Naive thymus-derived CD4-positive, alpha-beta T cell (primary cell): ENCODE measurements around the gene CYB561. TPM values are rescaled to one million over a fixed set of nuclear protein-coding genes. Genes with fewer than 3 reads are reported as not detected.

Experiments used
- ATAC-seq: fragments of 150-1000 bp; cut with Tn5 transposase; 2 replicates; pipeline ENCODE4 v1.10.0; 2021; ENCODE audit warnings: mild to moderate bottlenecking, moderate library complexity
- CTCF ChIA-PET: fragments of 350-600 bp; sonication (Branson Sonifier 250); formaldehyde crosslinking; loops from one replicate; lab custom pipeline; 2021; ENCODE audit warnings: antibody characterized with exemption; lab: Charles Lee
- POLR2A ChIA-PET: fragments of 350-600 bp; sonication (Branson Sonifier 250); formaldehyde crosslinking; loops from one replicate; lab custom pipeline; 2021; ENCODE audit warnings: antibody characterized with exemption, inconsistent platforms; lab: Charles Lee
- DNase-seq, 9 donors: peaks; one replicate each; pipeline versions ENCODE4 v3.0.0 to v3.0.0-alpha.2; 2020 to 2022; ENCODE audit warnings: mixed read lengths in 1 of 9
- H3K27ac ChIP-seq: one replicate; pipeline ENCODE4 v1.7.0; 2013; ENCODE audit warnings: mild to moderate bottlenecking, low read depth, low read length, moderate library complexity
- H3K27me3 ChIP-seq, 2 donors: one replicate each; pipeline ENCODE4 v1.7.0; 2013; ENCODE audit warnings: low read length in 2 of 2, mild to moderate bottlenecking in 2 of 2, moderate library complexity in 2 of 2; ENCODE audit not compliant: control insufficient read depth in 2 of 2, insufficient read depth in 2 of 2
- H3K36me3 ChIP-seq, 3 experiments: 1 replicate in 2 of 3; 2 replicates in 1 of 3; pipeline ENCODE4 v1.7.0; 2013; ENCODE audit warnings: low read length in 3 of 3, mild to moderate bottlenecking in 3 of 3, moderate library complexity in 1 of 3; ENCODE audit not compliant: insufficient read depth in 3 of 3, control insufficient read depth in 2 of 3
- H3K4me1 ChIP-seq, 2 donors: one replicate each; pipeline ENCODE4 v1.7.0; 2013; ENCODE audit warnings: low read length in 2 of 2, mild to moderate bottlenecking in 2 of 2, moderate library complexity in 1 of 2; ENCODE audit not compliant: control insufficient read depth in 2 of 2, insufficient read depth in 2 of 2
- H3K4me3 ChIP-seq: 2 replicates; pipeline ENCODE4 v1.7.0; 2013; ENCODE audit warnings: mild to moderate bottlenecking, low read length
- H3K9me3 ChIP-seq, 3 experiments: 1 replicate in 2 of 3; 2 replicates in 1 of 3; pipeline ENCODE4 v1.7.0; 2013; ENCODE audit warnings: low read length in 3 of 3; ENCODE audit not compliant: control insufficient read depth in 2 of 3
- H3K27ac Mint-ChIP-seq, 9 donors: one replicate each; pipeline ENCODE4 v1.8.0; 2020 to 2022; ENCODE audit warnings: mixed read lengths in 9 of 9, mild to moderate bottlenecking in 8 of 9, moderate library complexity in 5 of 9, inconsistent platforms in 2 of 9
- H3K27me3 Mint-ChIP-seq, 5 donors: one replicate each; pipeline ENCODE4 v1.8.0; 2021 to 2022; ENCODE audit warnings: mixed read lengths in 5 of 5, mild to moderate bottlenecking in 1 of 5
- H3K36me3 Mint-ChIP-seq, 5 donors: one replicate each; pipeline ENCODE4 v1.8.0; 2020 to 2022; ENCODE audit warnings: mixed read lengths in 5 of 5, mild to moderate bottlenecking in 3 of 5, inconsistent platforms in 1 of 5
- H3K4me1 Mint-ChIP-seq, 7 donors: one replicate each; pipeline ENCODE4 v1.8.0; 2020 to 2022; ENCODE audit warnings: mixed read lengths in 7 of 7, mild to moderate bottlenecking in 3 of 7, inconsistent platforms in 1 of 7
- H3K4me3 Mint-ChIP-seq, 10 donors: one replicate each; pipeline ENCODE4 v1.8.0; 2020 to 2022; ENCODE audit warnings: mild to moderate bottlenecking in 10 of 10, mixed read lengths in 10 of 10, moderate library complexity in 6 of 10, inconsistent platforms in 2 of 10
- H3K9me3 Mint-ChIP-seq, 11 donors: one replicate each; pipeline ENCODE4 v1.8.0; 2020 to 2022; ENCODE audit warnings: mixed read lengths in 11 of 11, mild to moderate bottlenecking in 4 of 11, inconsistent platforms in 1 of 11, moderate library complexity in 1 of 11
- intact Hi-C, 2 donors: fragments of 100-400 bp; cut with micrococcal nuclease; formaldehyde crosslinking; loops; one replicate each; pipeline ENCODE4 v1.15.1; 2023
- polyA plus RNA-seq, 2 donors: library from polyadenylated mRNA; unstranded; fragments of 300-500 nt; fragmentation: Illumina TruSeq; gene quantifications; one replicate each; pipeline ENCODE4 v1.2.3, GENCODE V29; 2021
- total RNA-seq, 6 experiments: library from RNA in 5 of 6; stranded (reverse) in 5 of 6; gene quantifications; 1 replicate in 5 of 6; 2 replicates in 1 of 6; pipeline ENCODE4 v1.2.3 and lab custom pipeline; 2021 to 2026

CYB561 gene
- total and polyA plus RNA-seq, 7 experiments from 2014 or later, result 1.9 to 20.4 (median 5.4) TPM

- no peaks in the 10 kb centered on the region for H3K27me3 ChIP-seq
- no peaks in the 10 kb centered on the region for H3K36me3 ChIP-seq
- ChIA-PET POLR2A (no interaction called here), CTCF (interaction anchor here (2.4 to 7.1 kb wide), 2 partner anchors 49 to 190 kb away, joined by 6 to 58 read pairs; partner anchors contain the start of gene ACE)
- peaks cover 22 to 24% of the 10 kb centered on the region in 2 donors for H3K4me1 ChIP-seq
- intact Hi-C loops, result loop anchor here (5.0 to 10.0 kb wide), 6 partner anchors 123 to 418 kb away; partner anchors contain the start of genes CCDC47 (in 1 of the 2), DCAF7 (in 1 of the 2), DDX42 (in 1 of the 2) and FTSJ3 (in 1 of the 2)
- no peak overlapping the region for H3K4me3 ChIP-seq
- Mint-ChIP-seq H3K9me3 (no peaks in the 10 kb centered on the region), H3K4me1 (peaks cover 22 to 57% (median 27%) of the 10 kb centered on the region in 7 donors), H3K36me3 (peaks cover 0 to 1% (median 0%) of the 10 kb centered on the region in 5 donors), H3K27me3 (peaks cover 0 to 4% (median 0%) of the 10 kb centered on the region in 5 donors), H3K27ac (no peak overlapping the region), H3K4me3 (no peak overlapping the region)
- ATAC-seq (no peak), DNase-seq (no peak)
- H3K9me3 ChIP-seq, result no peaks in the 10 kb centered on the region
- H3K27ac ChIP-seq, result no peak overlapping the region
These were observed 16.3 kb downstream of the CYB561 start for GRCh38 chr17:63429766-63430165.

GRCh38 chr17:63426917-63427308, 19.2 kb downstream of the CYB561 start:
- Mint-ChIP-seq H3K27me3 (peaks cover 0 to 22% (median 0%) of the 10 kb centered on the region in 5 donors), H3K4me1 (peaks cover 20 to 38% (median 22%) of the 10 kb centered on the region in 7 donors), H3K9me3 (no peaks in the 10 kb centered on the region), H3K27ac (peak overlapping the region in 3 of 9 donors; percentile 15 to 68 (median 40)), H3K4me3 (peak overlapping the region in 2 of 10 donors; percentile 20 to 50), H3K36me3 (no peaks in the 10 kb centered on the region)
- ChIA-PET POLR2A (interaction anchor here (0.7 to 1.5 kb wide), 3 partner anchors 16 to 372 kb away, joined by 3 to 4 read pairs (median 3); no protein-coding TSS in a partner anchor), CTCF (interaction anchor here (0.9 to 7.1 kb wide), 10 partner anchors 12 to 284 kb away, joined by 3 to 112 read pairs (median 4); partner anchors contain the start of genes ACE and MAP3K3)
- Histone ChIP-seq H3K27me3 (no peaks in the 10 kb centered on the region), H3K9me3 (no peaks in the 10 kb centered on the region), H3K4me1 (peaks cover 22 to 24% of the 10 kb centered on the region in 2 donors), H3K4me3 (no peak overlapping the region), H3K36me3 (no peaks in the 10 kb centered on the region), H3K27ac (no peak overlapping the region)
- intact Hi-C loops, result loop anchor here (5.0 to 10.0 kb wide), 6 partner anchors 125 to 420 kb away; partner anchors contain the start of genes CCDC47 (in 1 of the 2), DCAF7 (in 1 of the 2), DDX42 (in 1 of the 2) and FTSJ3 (in 1 of the 2)
- DNase-seq (no peak), ATAC-seq (no peak)

GRCh38 chr17:63426041-63426916, 19.8 kb downstream of the CYB561 start:
- Mint-ChIP-seq H3K4me3 (peak overlapping the region in 1 of 10 donors; percentile 50), H3K9me3 (no peaks in the 10 kb centered on the region), H3K27me3 (peaks cover 0 to 22% (median 0%) of the 10 kb centered on the region in 5 donors), H3K27ac (peak overlapping the region in 1 of 9 donors; percentile 40), H3K36me3 (peaks cover 0 to 3% (median 0%) of the 10 kb centered on the region in 5 donors), H3K4me1 (peaks cover 20 to 38% (median 24%) of the 10 kb centered on the region in 7 donors)
- Histone ChIP-seq H3K36me3 (no peaks in the 10 kb centered on the region), H3K9me3 (no peaks in the 10 kb centered on the region), H3K4me3 (no peak overlapping the region), H3K27me3 (no peaks in the 10 kb centered on the region), H3K27ac (no peak overlapping the region), H3K4me1 (peaks cover 22 to 24% of the 10 kb centered on the region in 2 donors)
- intact Hi-C loops, result loop anchor here (5.0 to 10.0 kb wide), 6 partner anchors 126 to 421 kb away; partner anchors contain the start of genes CCDC47 (in 1 of the 2), DCAF7 (in 1 of the 2), DDX42 (in 1 of the 2) and FTSJ3 (in 1 of the 2)
- no peak for ATAC-seq
- DNase-seq, result no peak
- CTCF ChIA-PET, result interaction anchor here (0.6 to 7.1 kb wide), 26 partner anchors 8 to 402 kb away, joined by 3 to 112 read pairs (median 4); partner anchors contain the start of genes ACE and MAP3K3
- POLR2A ChIA-PET, result interaction anchor here (0.7 to 2.5 kb wide), 9 partner anchors 17 to 372 kb away, joined by 3 to 11 read pairs (median 4); partner anchors contain the start of gene MAP3K3

GRCh38 chr17:63425483-63425882, 20.6 kb downstream of the CYB561 start:
- Histone ChIP-seq H3K4me3 (no peak overlapping the region), H3K9me3 (no peaks in the 10 kb centered on the region), H3K27me3 (no peaks in the 10 kb centered on the region), H3K4me1 (peaks cover 22 to 26% of the 10 kb centered on the region in 2 donors), H3K27ac (no peak overlapping the region), H3K36me3 (no peaks in the 10 kb centered on the region)
- intact Hi-C loops, result loop anchor here (1.0 to 10.0 kb wide), 11 partner anchors 21 to 422 kb away; partner anchors contain the start of genes DCAF7 (in 2 of the 2), CCDC47 (in 1 of the 2), CYB561 (in 1 of the 2) and DDX42 (in 1 of the 2)
- peaks cover 0 to 22% (median 0%) of the 10 kb centered on the region in 5 donors for H3K27me3 Mint-ChIP-seq
- POLR2A ChIA-PET, result interaction anchor here (1.0 to 2.5 kb wide), 7 partner anchors 19 to 285 kb away, joined by 3 to 11 read pairs (median 5); partner anchors contain the start of gene MAP3K3
- DNase-seq (peak; percentile 31 to 74 (median 62)), ATAC-seq (peak; percentile 91)
- H3K27ac Mint-ChIP-seq, result peak overlapping the region in 1 of 9 donors; percentile 41
- peaks cover 20 to 39% (median 28%) of the 10 kb centered on the region in 7 donors for H3K4me1 Mint-ChIP-seq
- CTCF ChIA-PET, result interaction anchor here (0.6 to 7.1 kb wide), 26 partner anchors 9 to 402 kb away, joined by 3 to 112 read pairs (median 4); partner anchors contain the start of genes ACE and MAP3K3
- H3K36me3 Mint-ChIP-seq, result peaks cover 0 to 4% (median 0%) of the 10 kb centered on the region in 5 donors
- H3K4me3 Mint-ChIP-seq, result peak overlapping the region in 4 of 10 donors; percentile 19 to 67 (median 32)
- no peaks in the 10 kb centered on the region for H3K9me3 Mint-ChIP-seq

GRCh38 chr17:63423963-63424362, 22.1 kb downstream of the CYB561 start:
- Histone ChIP-seq H3K4me3 (no peak overlapping the region), H3K27me3 (no peaks in the 10 kb centered on the region), H3K27ac (no peak overlapping the region), H3K36me3 (no peaks in the 10 kb centered on the region), H3K4me1 (peaks cover 22 to 39% of the 10 kb centered on the region in 2 donors), H3K9me3 (no peaks in the 10 kb centered on the region)
- ChIA-PET POLR2A (interaction anchor here (0.9 to 2.5 kb wide), 2 partner anchors 58 to 188 kb away, joined by 3 to 11 read pairs; no protein-coding TSS in a partner anchor), CTCF (interaction anchor here (0.9 to 7.1 kb wide), 3 partner anchors 13 to 189 kb away, joined by 3 to 112 read pairs (median 58); partner anchors contain the start of gene ACE)
- Mint-ChIP-seq H3K27me3 (peaks cover 0 to 23% (median 0%) of the 10 kb centered on the region in 5 donors), H3K4me3 (no peak overlapping the region), H3K9me3 (no peaks in the 10 kb centered on the region), H3K4me1 (peaks cover 28 to 53% (median 37%) of the 10 kb centered on the region in 7 donors), H3K36me3 (peaks cover 0 to 4% (median 0%) of the 10 kb centered on the region in 5 donors), H3K27ac (no peak overlapping the region)
- ATAC-seq (no peak), DNase-seq (no peak)
- intact Hi-C loops, result loop anchor here (2.0 to 10.0 kb wide), 2 partner anchors 23 to 351 kb away; partner anchors contain the start of genes CCDC47 (in 1 of the 2), CYB561 (in 1 of the 2) and DDX42 (in 1 of the 2)
